Mammary epithelial cell (primary cell): Measurements from ENCODE around the gene TMEM176A.

ENCODE experiments used
- EZH2 ChIP-seq: IDR thresholded peaks from 2 replicates; pipeline ENCODE4 v1.6.1; 2012; ENCODE audit warnings: low read length, inconsistent platforms, borderline replicate concordance
- TF ChIP-seq, protein P1 (sequence below), 2 donors: IDR thresholded peaks in 1 of 2; conservative IDR thresholded peaks in 1 of 2; 2 replicates each; pipeline ENCODE4 v1.5.1; 2011 to 2012; ENCODE audit warnings: inconsistent platforms in 2 of 2, low read length in 2 of 2, mild to moderate bottlenecking in 2 of 2, control low read depth in 1 of 2, low read depth in 1 of 2; ENCODE audit not compliant: insufficient read depth in 1 of 2; ENCODE audit errors: extremely low read depth in 1 of 2

DNA sequence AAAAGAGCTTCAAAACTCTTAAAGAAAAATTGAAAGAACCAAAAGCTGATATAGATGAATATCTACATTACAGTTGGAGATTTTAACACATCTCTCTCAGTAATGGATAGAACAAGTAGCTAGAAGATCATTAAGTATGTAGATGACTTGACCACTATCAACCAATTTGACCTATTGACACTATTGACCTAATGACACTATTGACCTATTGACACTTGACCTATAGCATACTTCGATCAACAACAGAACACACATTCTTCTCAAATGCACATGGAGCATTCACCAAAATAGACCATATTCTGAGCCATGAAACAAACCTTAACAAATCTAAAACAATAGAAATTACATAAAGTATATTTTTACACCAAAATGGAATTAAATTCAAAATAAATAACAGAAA is 41.1 kb upstream of the TMEM176A start:
- TF ChIP-seq, protein P1, sequence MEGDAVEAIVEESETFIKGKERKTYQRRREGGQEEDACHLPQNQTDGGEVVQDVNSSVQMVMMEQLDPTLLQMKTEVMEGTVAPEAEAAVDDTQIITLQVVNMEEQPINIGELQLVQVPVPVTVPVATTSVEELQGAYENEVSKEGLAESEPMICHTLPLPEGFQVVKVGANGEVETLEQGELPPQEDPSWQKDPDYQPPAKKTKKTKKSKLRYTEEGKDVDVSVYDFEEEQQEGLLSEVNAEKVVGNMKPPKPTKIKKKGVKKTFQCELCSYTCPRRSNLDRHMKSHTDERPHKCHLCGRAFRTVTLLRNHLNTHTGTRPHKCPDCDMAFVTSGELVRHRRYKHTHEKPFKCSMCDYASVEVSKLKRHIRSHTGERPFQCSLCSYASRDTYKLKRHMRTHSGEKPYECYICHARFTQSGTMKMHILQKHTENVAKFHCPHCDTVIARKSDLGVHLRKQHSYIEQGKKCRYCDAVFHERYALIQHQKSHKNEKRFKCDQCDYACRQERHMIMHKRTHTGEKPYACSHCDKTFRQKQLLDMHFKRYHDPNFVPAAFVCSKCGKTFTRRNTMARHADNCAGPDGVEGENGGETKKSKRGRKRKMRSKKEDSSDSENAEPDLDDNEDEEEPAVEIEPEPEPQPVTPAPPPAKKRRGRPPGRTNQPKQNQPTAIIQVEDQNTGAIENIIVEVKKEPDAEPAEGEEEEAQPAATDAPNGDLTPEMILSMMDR (conservative IDR thresholded peaks at IDR 0.05 in 1 of 2, IDR thresholded peaks at IDR 0.05 in 1 of 2; ENCODE audit: extremely low read depth in 1 of 2, insufficient read depth in 1 of 2, low read depth in 1 of 2, low read length in 2 of 2): no peak
- TF ChIP-seq EZH2: no peak
